K562 treated with DMSO at 1 percent for 24 hours (cell line): ENCODE measurements around the gene BRS3. TPM values are rescaled to one million over a fixed set of nuclear protein-coding genes. Genes with fewer than 3 reads are reported as not detected.

Source experiments
- total RNA-seq: library from RNA; unstranded; fragments of 300-600 nt; gene quantifications from 2 replicates; pipeline ENCODE4 v1.2.3, GENCODE V29; 2022; ENCODE audit warnings: low read depth; ENCODE audit not compliant: insufficient read depth

The BRS3 gene
- total RNA-seq = 0.17 TPM in 1 of 2 replicates, not detected in the other

GRCh38 chrX:136487647-136488046 lies at the start of gene BRS3:
BRS3 (plus strand) TSS chrX:136487947; CDS start chrX:136488115, 168 bp downstream.

DNA sequence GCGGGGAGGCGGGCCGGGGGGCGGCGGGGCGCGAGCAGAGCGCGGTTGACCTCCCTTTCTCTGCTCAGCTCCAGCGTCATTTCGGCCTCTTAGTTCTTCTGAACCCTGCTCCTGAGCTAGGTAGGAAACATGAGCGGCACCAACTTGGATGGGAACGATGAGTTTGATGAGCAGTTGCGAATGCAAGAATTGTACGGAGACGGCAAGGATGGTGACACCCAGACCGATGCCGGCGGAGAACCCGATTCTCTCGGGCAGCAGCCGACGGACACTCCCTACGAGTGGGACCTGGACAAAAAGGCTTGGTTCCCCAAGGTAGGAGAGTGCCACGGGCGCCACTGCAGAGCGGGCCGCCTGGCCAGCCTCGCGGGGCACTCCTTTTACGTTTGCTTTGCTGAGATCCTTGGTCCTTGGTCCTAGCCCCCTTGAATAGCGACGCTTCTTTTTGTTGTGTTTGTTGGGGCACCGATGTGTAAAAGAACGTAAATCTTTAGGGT lies 9.9 kb downstream of the BRS3 start, which contains the start of gene HTATSF1:
Gene HTATSF1, plus strand, starts transcription at position 37 of the 497 bp plus-strand sequence. Its CDS starts 93 bp downstream, at position 130.

DNA sequence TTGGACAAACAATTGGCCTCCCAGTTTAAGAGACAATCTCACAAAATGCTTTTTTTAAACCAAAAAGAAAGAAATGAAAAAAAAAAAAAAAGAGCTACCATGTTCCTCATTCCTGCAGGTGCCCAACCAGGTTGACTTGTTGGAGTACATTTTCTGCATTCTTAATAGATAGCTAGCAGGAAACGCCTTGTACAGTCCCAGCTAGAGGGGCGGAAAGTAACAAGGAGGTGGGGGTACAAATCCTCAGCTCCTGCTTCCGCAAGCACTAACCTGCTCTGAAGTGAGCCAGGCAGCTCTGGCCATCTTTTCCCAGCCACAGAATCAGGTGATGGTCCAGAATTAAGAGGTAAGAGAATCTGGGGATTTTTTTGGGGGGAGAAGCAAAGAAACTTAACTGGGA lies 44.2 kb downstream of the BRS3 start, which contains the start of gene VGLL1:
Gene VGLL1, plus strand, starts transcription at position 265 of the 400 bp plus-strand sequence. CDS start 3,806 bp downstream, outside the sequence.

Other genes starting within 250 kb of the BRS3 start
- 6.9 and 8.7 TPM in 2 replicates for gene MAP7D3, start 236.5 kb upstream of the BRS3 start, total RNA-seq
- gene ADGRG4, start 187.0 kb upstream of the BRS3 start, total RNA-seq = not detected in 2 replicates
- gene HTATSF1, start 9.6 kb downstream of the BRS3 start, total RNA-seq = 40.4 and 47.6 TPM in 2 replicates
- gene VGLL1, start 44.3 kb downstream of the BRS3 start, total RNA-seq = not detected in 2 replicates
- gene CD40LG, start 160.2 kb downstream of the BRS3 start, total RNA-seq = not detected in 2 replicates